ELF-1 (cell line): ENCODE results near the gene TMEM203.
A peak's percentile ranks its signal among the peaks of the same experiment; 100 is the strongest.

Experiments used
- DNase-seq: peaks from one replicate; pipeline ENCODE4 v3.0.0-alpha.2; 2016; ENCODE audit warnings: low read depth, low spot score

The TMEM203 gene

GRCh38 chr9:137181680-137182079 is 23.8 kb downstream of the TMEM203 start:
- DNase-seq: no peak

GRCh38 chr9:137180491-137180890 is 25.0 kb downstream of the TMEM203 start:
- no peak for DNase-seq

GRCh38 chr9:137179761-137180160 is 25.7 kb downstream of the TMEM203 start:
- DNase-seq: no peak

- no peak for DNase-seq
Observed at GRCh38 chr9:137178939-137179630, 26.4 kb downstream of the TMEM203 start.

- DNase-seq: no peak
Observed at GRCh38 chr9:137178201-137178938, 27.1 kb downstream of the TMEM203 start.

GRCh38 chr9:137176302-137177182 is 28.9 kb downstream of the TMEM203 start:
- peak; percentile 63 for DNase-seq

- DNase-seq: no peak
Observed at GRCh38 chr9:137175345-137175961, 30.0 kb downstream of the TMEM203 start.

GRCh38 chr9:137174722-137175293 is 30.6 kb downstream of the TMEM203 start:
- DNase-seq: peak; percentile 42

GRCh38 chr9:137173796-137174664 is 31.4 kb downstream of the TMEM203 start:
- no peak for DNase-seq

- no peak for DNase-seq
Observed at GRCh38 chr9:137172901-137173795, 32.3 kb downstream of the TMEM203 start.

- DNase-seq: no peak
Observed at GRCh38 chr9:137171149-137171900, 34.1 kb downstream of the TMEM203 start.

GRCh38 chr9:137170486-137171148 is 34.8 kb downstream of the TMEM203 start:
- no peak for DNase-seq

- DNase-seq: no peak
Observed at GRCh38 chr9:137169896-137170358, 35.5 kb downstream of the TMEM203 start, which contains the start of gene LRRC26. LRRC26 (minus strand) TSS chr9:137170051; CDS start chr9:137169943, 108 bp downstream.

- peak; percentile 86 for DNase-seq
Observed at GRCh38 chr9:137168904-137169856, 36.3 kb downstream of the TMEM203 start.

- DNase-seq: no peak
Observed at GRCh38 chr9:137168573-137168903, 36.9 kb downstream of the TMEM203 start.

- no peak for DNase-seq
Observed at GRCh38 chr9:137167747-137168572, 37.5 kb downstream of the TMEM203 start.
